DMS153 (cell line): ENCODE data around the gene LPIN2.
A peak's percentile ranks its signal among the peaks of the same experiment; 100 is the strongest.
"Not testable (repeated sequence)": the region's sequence is repeated elsewhere in the genome, so short reads cannot be mapped to it uniquely, and the experiment has no call there.

Experiments
- DNase-seq: peaks from one replicate; lab custom pipeline; 2025; lab: John Stamatoyannopoulos, UW

Gene LPIN2

GRCh38 chr18:3042379-3042778 is 29.4 kb upstream of the LPIN2 start:
- DNase-seq = no peak

- no peak for DNase-seq
Observed at GRCh38 chr18:3041843-3042242, 28.9 kb upstream of the LPIN2 start.

GRCh38 chr18:3040881-3041280 is 27.9 kb upstream of the LPIN2 start:
- DNase-seq = no peak

GRCh38 chr18:3040173-3040572 is 27.2 kb upstream of the LPIN2 start:
- no peak for DNase-seq

- peak; percentile 27 for DNase-seq
Observed at GRCh38 chr18:3037423-3037915, 24.5 kb upstream of the LPIN2 start.

- DNase-seq = no peak
Observed at GRCh38 chr18:3036108-3036507, 23.2 kb upstream of the LPIN2 start.

GRCh38 chr18:3035635-3036034 is 22.7 kb upstream of the LPIN2 start:
- DNase-seq = no peak

- DNase-seq = no peak
Observed at GRCh38 chr18:3032721-3033120, 19.8 kb upstream of the LPIN2 start.

GRCh38 chr18:3029215-3029952 is 16.4 kb upstream of the LPIN2 start:
- DNase-seq = no peak

- DNase-seq = not testable (repeated sequence)
Observed at GRCh38 chr18:3028115-3028514, 15.2 kb upstream of the LPIN2 start.

- DNase-seq = no peak
Observed at GRCh38 chr18:3027370-3027891, 14.5 kb upstream of the LPIN2 start.

- no peak for DNase-seq
Observed at GRCh38 chr18:3025544-3025943, 12.6 kb upstream of the LPIN2 start.

GRCh38 chr18:3023603-3024002 is 10.7 kb upstream of the LPIN2 start:
- not testable (repeated sequence) for DNase-seq

- DNase-seq = no peak
Observed at GRCh38 chr18:3016585-3017297, 3.8 kb upstream of the LPIN2 start.

GRCh38 chr18:3015851-3016250 is 2.9 kb upstream of the LPIN2 start:
- DNase-seq = no peak

- DNase-seq = no peak
Observed at GRCh38 chr18:3015204-3015592, 2.3 kb upstream of the LPIN2 start.

- no peak for DNase-seq
Observed at GRCh38 chr18:3014503-3015203, 1.7 kb upstream of the LPIN2 start.

- no peak for DNase-seq
Observed at GRCh38 chr18:3012136-3013023, 564 bp downstream of the LPIN2 start.

- DNase-seq = no peak
Observed at GRCh38 chr18:3010086-3010485, 2.9 kb downstream of the LPIN2 start.

- no peak for DNase-seq
Observed at GRCh38 chr18:3008541-3008940, 4.4 kb downstream of the LPIN2 start.

GRCh38 chr18:3007491-3007890 is 5.5 kb downstream of the LPIN2 start:
- no peak for DNase-seq

- DNase-seq = no peak
Observed at GRCh38 chr18:3005462-3005861, 7.5 kb downstream of the LPIN2 start.
